Measurements from ENCODE around the gene ABCB11. TPM values are rescaled to one million over a fixed set of nuclear protein-coding genes. Genes with fewer than 3 reads are reported as not detected.
"Not testable (repeated sequence)": the region's sequence is repeated elsewhere in the genome, so short reads cannot be mapped to it uniquely, and the experiment has no call there.

ABCB11 gene
- polyA plus RNA-seq, 2 donors = 0.01 to 0.04 TPM

DNA sequence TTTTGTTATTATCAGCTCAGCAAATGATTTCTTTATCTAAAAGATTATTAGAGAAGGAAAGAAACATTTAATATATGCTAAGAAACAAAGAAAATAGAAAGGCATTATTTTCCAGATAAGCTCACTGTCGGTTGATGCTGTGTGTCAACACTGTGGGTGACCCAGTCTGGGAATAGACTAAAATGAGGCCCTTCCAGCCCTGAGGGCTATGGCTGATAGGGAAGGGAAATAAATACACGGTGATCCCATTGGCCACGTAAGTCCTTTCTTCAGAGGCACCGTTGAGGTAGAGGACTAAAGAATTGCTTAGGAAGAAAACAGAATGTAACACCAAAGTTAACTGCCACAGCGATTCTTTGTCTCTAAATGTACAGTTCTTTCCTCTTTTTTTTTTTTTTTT is 1.8 kb downstream of the ABCB11 start:
- Histone ChIP-seq H3K4me1 (ENCODE audit: control insufficient read depth in 2 of 2, insufficient read depth in 2 of 2, low read length in 1 of 2) (no peaks in the 10 kb centered on the region), H3K4me3 (ENCODE audit: low read depth in 1 of 2, low read length in 2 of 2) (no peak overlapping the region), H3K9me3 (ENCODE audit: control insufficient read depth in 2 of 2, insufficient read depth in 1 of 2, low read depth in 1 of 2, low read length in 1 of 2) (no peaks in the 10 kb centered on the region), H3K27me3 (ENCODE audit: control insufficient read depth in 1 of 2, insufficient read depth in 2 of 2, low read length in 2 of 2) (no peaks in the 10 kb centered on the region), H3K27ac (ENCODE audit: low read depth in 2 of 2, low read length in 1 of 2) (no peak overlapping the region), H3K36me3 (ENCODE audit: control insufficient read depth in 2 of 2, insufficient read depth in 2 of 2, low read length in 1 of 2) (no peaks in the 10 kb centered on the region)
- WGBS, 2 donors = 79 to 81% methylated on average over 5 of the region's 5 CpGs

DNA sequence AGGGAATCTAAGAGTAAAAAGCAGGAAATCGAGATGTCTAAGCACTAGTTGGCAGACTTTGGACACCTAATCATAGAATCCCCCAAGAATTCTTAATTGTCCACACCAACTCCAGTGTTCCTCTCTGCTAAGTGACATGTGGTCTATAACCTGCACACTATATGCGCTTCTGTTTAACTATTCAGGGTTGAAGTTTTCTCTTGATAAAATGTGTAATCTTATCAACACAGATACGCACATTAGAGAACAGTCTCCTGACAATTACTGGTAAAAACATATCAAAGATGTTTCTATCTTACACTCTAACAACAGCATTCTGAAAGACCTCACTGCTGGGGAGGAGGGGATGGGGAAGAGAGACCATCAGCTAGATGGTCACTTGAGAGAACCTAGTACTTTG is 3.9 kb downstream of the ABCB11 start:
- 85 to 87% methylated on average over 3 of the region's 3 CpGs for WGBS, 2 donors
- no peaks in the 10 kb centered on the region for H3K36me3 ChIP-seq (ENCODE audit: control insufficient read depth in 2 of 2, insufficient read depth in 2 of 2, low read length in 1 of 2)
- no peaks in the 10 kb centered on the region for H3K4me1 ChIP-seq (ENCODE audit: control insufficient read depth in 2 of 2, insufficient read depth in 2 of 2, low read length in 1 of 2)
- H3K4me3 ChIP-seq (ENCODE audit: low read depth in 1 of 2, low read length in 2 of 2) = no peak overlapping the region
- no peaks in the 10 kb centered on the region for H3K27me3 ChIP-seq (ENCODE audit: control insufficient read depth in 1 of 2, insufficient read depth in 2 of 2, low read length in 2 of 2)
- H3K9me3 ChIP-seq (ENCODE audit: control insufficient read depth in 2 of 2, insufficient read depth in 1 of 2, low read depth in 1 of 2, low read length in 1 of 2) = no peaks in the 10 kb centered on the region
- H3K27ac ChIP-seq (ENCODE audit: low read depth in 2 of 2, low read length in 1 of 2) = no peak overlapping the region

DNA sequence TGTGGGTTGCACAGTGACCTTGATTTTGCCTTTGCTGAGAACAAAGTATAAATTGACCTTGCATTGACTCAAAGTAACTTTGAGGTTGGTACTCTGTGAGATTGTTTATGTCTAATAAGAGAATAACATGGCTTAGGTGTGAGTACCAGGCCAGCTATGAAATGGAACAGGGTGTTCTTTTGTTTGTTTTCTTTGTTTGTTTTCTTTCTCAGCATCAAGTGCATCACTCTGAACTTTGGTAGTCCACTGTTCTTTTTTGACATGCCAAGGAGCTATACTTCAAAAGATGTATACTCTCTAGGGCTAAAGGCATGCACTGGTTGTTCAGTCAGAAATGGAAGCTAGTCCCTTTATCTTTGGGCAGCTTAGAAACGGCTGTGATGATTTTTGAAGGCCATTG is 5.1 kb downstream of the ABCB11 start:
- Histone ChIP-seq H3K9me3 (ENCODE audit: control insufficient read depth in 2 of 2, insufficient read depth in 1 of 2, low read depth in 1 of 2, low read length in 1 of 2) (no peaks in the 10 kb centered on the region), H3K27ac (ENCODE audit: low read depth in 2 of 2, low read length in 1 of 2) (no peak overlapping the region), H3K4me3 (ENCODE audit: low read depth in 1 of 2, low read length in 2 of 2) (no peak overlapping the region), H3K4me1 (ENCODE audit: control insufficient read depth in 2 of 2, insufficient read depth in 2 of 2, low read length in 1 of 2) (no peaks in the 10 kb centered on the region), H3K36me3 (ENCODE audit: control insufficient read depth in 2 of 2, insufficient read depth in 2 of 2, low read length in 1 of 2) (no peaks in the 10 kb centered on the region), H3K27me3 (ENCODE audit: control insufficient read depth in 1 of 2, insufficient read depth in 2 of 2, low read length in 2 of 2) (no peaks in the 10 kb centered on the region)
- 48 to 64% methylated on average over 1 of the region's 1 CpG for WGBS, 2 donors

DNA sequence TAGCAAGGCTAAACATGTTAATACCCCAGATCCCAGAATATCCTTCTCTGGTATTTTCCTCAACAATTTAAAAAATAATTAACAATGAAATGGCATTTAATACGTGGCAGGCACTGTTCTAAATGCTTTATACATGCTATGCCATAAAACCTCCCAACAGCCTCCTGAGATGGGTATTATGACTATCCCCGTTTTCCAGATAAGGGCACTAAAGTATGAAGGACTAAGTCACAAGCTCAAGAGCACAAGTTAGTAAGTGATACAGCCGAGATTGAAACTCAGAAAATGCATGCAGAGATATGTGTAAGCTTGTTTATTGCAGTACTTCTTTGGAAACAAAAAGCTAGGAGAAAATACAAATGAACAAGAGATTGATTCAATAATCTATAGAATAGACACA is 8.0 kb downstream of the ABCB11 start:
- no peaks in the 10 kb centered on the region for H3K36me3 ChIP-seq (ENCODE audit: control insufficient read depth in 2 of 2, insufficient read depth in 2 of 2, low read length in 1 of 2)
- H3K9me3 ChIP-seq (ENCODE audit: control insufficient read depth in 2 of 2, insufficient read depth in 1 of 2, low read depth in 1 of 2, low read length in 1 of 2) = no peaks in the 10 kb centered on the region
- H3K27me3 ChIP-seq (ENCODE audit: control insufficient read depth in 1 of 2, insufficient read depth in 2 of 2, low read length in 2 of 2) = no peaks in the 10 kb centered on the region
- WGBS, 2 donors = 64 to 66% methylated on average over 3 of the region's 3 CpGs
- H3K27ac ChIP-seq (ENCODE audit: low read depth in 2 of 2, low read length in 1 of 2) = no peak overlapping the region
- no peak overlapping the region for H3K4me3 ChIP-seq (ENCODE audit: low read depth in 1 of 2, low read length in 2 of 2)
- no peaks in the 10 kb centered on the region for H3K4me1 ChIP-seq (ENCODE audit: control insufficient read depth in 2 of 2, insufficient read depth in 2 of 2, low read length in 1 of 2)

DNA sequence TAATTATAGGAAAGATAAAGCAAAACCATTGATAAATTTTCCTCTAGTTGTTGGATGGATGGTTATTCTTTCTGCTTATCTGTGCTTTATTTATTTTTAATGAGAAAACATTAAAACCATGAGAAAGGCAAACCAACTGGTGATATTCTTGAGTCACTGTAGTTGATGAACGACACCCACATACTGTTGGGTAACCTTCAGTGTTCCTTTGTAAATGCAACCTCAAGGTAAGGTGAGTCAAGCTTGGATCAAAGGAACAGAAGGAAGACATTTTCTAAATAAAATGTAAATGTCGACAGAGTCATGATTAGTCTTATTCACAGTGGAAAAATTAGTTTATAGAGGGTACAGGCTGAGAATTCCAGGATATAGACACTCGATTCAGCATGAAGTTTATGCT is 12.7 kb downstream of the ABCB11 start:
- H3K36me3 ChIP-seq (ENCODE audit: control insufficient read depth in 2 of 2, insufficient read depth in 2 of 2, low read length in 1 of 2) = no peaks in the 10 kb centered on the region
- no peaks in the 10 kb centered on the region for H3K4me1 ChIP-seq (ENCODE audit: control insufficient read depth in 2 of 2, insufficient read depth in 2 of 2, low read length in 1 of 2)
- 56 to 58% methylated on average over 3 of the region's 3 CpGs for WGBS, 2 donors
- no peak overlapping the region for H3K4me3 ChIP-seq (ENCODE audit: low read depth in 1 of 2, low read length in 2 of 2)
- H3K27ac ChIP-seq (ENCODE audit: low read depth in 2 of 2, low read length in 1 of 2) = no peak overlapping the region
- no peaks in the 10 kb centered on the region for H3K9me3 ChIP-seq (ENCODE audit: control insufficient read depth in 2 of 2, insufficient read depth in 1 of 2, low read depth in 1 of 2, low read length in 1 of 2)
- peaks cover 0 to 3% of the 10 kb centered on the region in 2 donors for H3K27me3 ChIP-seq (ENCODE audit: control insufficient read depth in 1 of 2, insufficient read depth in 2 of 2, low read length in 2 of 2)

DNA sequence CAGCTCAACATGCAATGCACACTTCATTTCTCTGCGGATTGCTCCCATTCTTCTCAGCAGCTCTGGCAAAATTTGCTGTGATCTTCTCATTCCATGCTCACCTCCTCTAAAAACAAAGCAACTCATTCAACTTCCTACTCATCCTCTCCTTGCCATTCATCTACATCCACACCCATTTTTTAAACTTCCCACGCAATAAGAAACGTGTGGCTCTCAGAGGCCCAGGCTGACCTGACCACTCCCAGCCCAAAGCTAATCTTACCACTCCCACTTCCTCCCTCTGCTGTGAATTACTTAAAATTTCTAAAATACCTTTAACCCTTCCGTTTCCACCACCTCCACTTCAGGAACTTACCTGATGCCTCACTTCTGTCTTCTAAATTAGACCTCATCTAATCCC is 15.2 kb downstream of the ABCB11 start:
- H3K4me1 ChIP-seq (ENCODE audit: control insufficient read depth in 2 of 2, insufficient read depth in 2 of 2, low read length in 1 of 2) = no peaks in the 10 kb centered on the region
- 58 to 59% methylated on average over 4 of the region's 4 CpGs for WGBS, 2 donors
- H3K9me3 ChIP-seq (ENCODE audit: control insufficient read depth in 2 of 2, insufficient read depth in 1 of 2, low read depth in 1 of 2, low read length in 1 of 2) = no peaks in the 10 kb centered on the region
- no peak overlapping the region for H3K4me3 ChIP-seq (ENCODE audit: low read depth in 1 of 2, low read length in 2 of 2)
- peak overlapping the region in 1 of 2 donors; percentile 10 for H3K27ac ChIP-seq (ENCODE audit: low read depth in 2 of 2, low read length in 1 of 2)
- H3K36me3 ChIP-seq (ENCODE audit: control insufficient read depth in 2 of 2, insufficient read depth in 2 of 2, low read length in 1 of 2) = no peaks in the 10 kb centered on the region
- peaks cover 0 to 3% of the 10 kb centered on the region in 2 donors for H3K27me3 ChIP-seq (ENCODE audit: control insufficient read depth in 1 of 2, insufficient read depth in 2 of 2, low read length in 2 of 2)

DNA sequence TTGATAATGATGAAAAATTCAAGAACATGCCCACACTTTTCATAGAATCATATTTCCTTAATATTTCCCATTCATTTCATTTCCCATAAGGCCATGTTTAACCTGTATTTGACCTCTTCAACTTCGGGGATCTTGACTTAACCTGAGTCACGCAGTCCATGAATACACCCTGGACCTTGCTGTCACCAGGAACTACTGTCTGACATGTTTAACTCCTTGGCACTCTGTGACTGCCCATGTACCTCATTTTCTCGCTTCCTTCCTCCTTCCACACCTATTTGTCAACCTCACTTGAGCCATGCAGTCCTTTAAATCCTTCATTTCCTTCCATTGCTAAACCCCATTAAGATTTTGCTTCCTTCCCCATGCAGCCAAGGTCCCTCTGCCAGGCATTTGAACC is 16.3 kb downstream of the ABCB11 start:
- H3K36me3 ChIP-seq (ENCODE audit: control insufficient read depth in 2 of 2, insufficient read depth in 2 of 2, low read length in 1 of 2) = no peaks in the 10 kb centered on the region
- 65 to 71% methylated on average over 3 of the region's 3 CpGs for WGBS, 2 donors
- peaks cover 0 to 3% of the 10 kb centered on the region in 2 donors for H3K27me3 ChIP-seq (ENCODE audit: control insufficient read depth in 1 of 2, insufficient read depth in 2 of 2, low read length in 2 of 2)
- H3K4me3 ChIP-seq (ENCODE audit: low read depth in 1 of 2, low read length in 2 of 2) = no peak overlapping the region
- no peaks in the 10 kb centered on the region for H3K4me1 ChIP-seq (ENCODE audit: control insufficient read depth in 2 of 2, insufficient read depth in 2 of 2, low read length in 1 of 2)
- peak overlapping the region; percentile 31 to 78 for H3K27ac ChIP-seq (ENCODE audit: low read depth in 2 of 2, low read length in 1 of 2)
- no peaks in the 10 kb centered on the region for H3K9me3 ChIP-seq (ENCODE audit: control insufficient read depth in 2 of 2, insufficient read depth in 1 of 2, low read depth in 1 of 2, low read length in 1 of 2)

DNA sequence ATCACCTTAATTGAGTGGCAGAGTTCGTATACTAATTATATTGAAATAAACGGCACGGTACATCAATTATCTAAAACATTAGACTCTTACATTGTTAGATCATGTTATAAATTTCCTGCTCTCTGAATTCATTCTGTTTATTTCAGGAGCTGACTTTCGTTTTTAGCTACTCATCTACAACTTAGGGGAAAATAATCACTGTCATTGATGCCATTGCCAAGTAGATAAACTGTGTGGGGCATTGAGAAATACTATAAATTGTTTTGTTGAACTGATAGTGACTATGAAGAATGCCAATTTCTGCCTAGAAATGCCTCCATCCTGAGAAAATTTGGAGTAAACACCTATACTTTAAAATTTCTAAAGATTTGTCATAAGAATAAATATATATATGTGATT is 17.5 kb downstream of the ABCB11 start:
- 68 to 73% methylated on average over 4 of the region's 4 CpGs for WGBS, 2 donors
- H3K27ac ChIP-seq (ENCODE audit: low read depth in 2 of 2, low read length in 1 of 2) = no peak overlapping the region

DNA sequence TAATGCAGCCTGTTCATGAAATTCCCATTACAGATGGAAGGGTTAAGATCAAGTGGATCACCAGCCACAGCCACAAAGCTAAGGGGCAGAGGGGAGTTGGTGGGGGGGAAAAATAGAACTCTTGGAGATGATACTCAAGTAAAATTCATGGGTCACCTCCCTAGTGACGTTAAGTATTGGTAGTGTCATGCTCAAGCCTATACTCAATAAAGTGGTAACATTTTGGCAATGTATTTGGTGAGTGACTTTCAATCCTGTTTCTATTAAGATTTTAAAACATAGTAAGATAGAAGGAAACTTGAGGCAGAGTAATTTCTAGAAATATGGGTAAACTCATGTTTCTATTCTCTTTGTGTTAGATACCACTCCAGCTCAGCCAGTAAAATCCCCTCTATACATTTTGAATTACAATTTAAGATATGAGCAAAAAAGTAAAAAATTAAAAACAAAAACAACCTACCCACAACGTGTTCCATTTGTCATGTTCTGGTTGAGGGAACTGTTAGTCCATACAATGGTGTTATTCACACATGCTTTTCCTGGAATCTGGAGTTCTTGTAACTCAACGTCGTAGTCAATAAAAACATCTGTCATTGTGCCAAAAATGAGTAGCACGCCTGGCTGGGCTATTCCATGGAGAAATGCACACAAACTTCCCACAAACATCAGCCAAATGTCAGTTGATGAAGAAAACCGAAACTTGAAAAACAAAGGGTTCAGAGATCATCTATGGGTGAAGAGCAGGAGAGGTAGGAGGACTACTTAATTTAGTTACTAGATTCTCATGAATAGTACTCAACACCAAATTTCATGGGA is 18.1 kb downstream of the ABCB11 start:
- H3K4me3 ChIP-seq (ENCODE audit: low read depth in 1 of 2, low read length in 2 of 2) = no peak overlapping the region
- peaks cover 0 to 3% of the 10 kb centered on the region in 2 donors for H3K27me3 ChIP-seq (ENCODE audit: control insufficient read depth in 1 of 2, insufficient read depth in 2 of 2, low read length in 2 of 2)
- H3K4me1 ChIP-seq (ENCODE audit: control insufficient read depth in 2 of 2, insufficient read depth in 2 of 2, low read length in 1 of 2) = no peaks in the 10 kb centered on the region
- no peaks in the 10 kb centered on the region for H3K9me3 ChIP-seq (ENCODE audit: control insufficient read depth in 2 of 2, insufficient read depth in 1 of 2, low read depth in 1 of 2, low read length in 1 of 2)
- 47 to 62% methylated on average over 6 of the region's 6 CpGs for WGBS, 2 donors
- peak overlapping the region in 1 of 2 donors; percentile 22 for H3K27ac ChIP-seq (ENCODE audit: low read depth in 2 of 2, low read length in 1 of 2)
- no peaks in the 10 kb centered on the region for H3K36me3 ChIP-seq (ENCODE audit: control insufficient read depth in 2 of 2, insufficient read depth in 2 of 2, low read length in 1 of 2)

More for the DNA sequence above, 17.5 kb downstream of the ABCB11 start:
- no peaks in the 10 kb centered on the region for H3K4me1 ChIP-seq (ENCODE audit: control insufficient read depth in 2 of 2, insufficient read depth in 2 of 2, low read length in 1 of 2)
- peaks cover 0 to 3% of the 10 kb centered on the region in 2 donors for H3K27me3 ChIP-seq (ENCODE audit: control insufficient read depth in 1 of 2, insufficient read depth in 2 of 2, low read length in 2 of 2)
- no peak overlapping the region for H3K4me3 ChIP-seq (ENCODE audit: low read depth in 1 of 2, low read length in 2 of 2)
- no peaks in the 10 kb centered on the region for H3K36me3 ChIP-seq (ENCODE audit: control insufficient read depth in 2 of 2, insufficient read depth in 2 of 2, low read length in 1 of 2)
- H3K9me3 ChIP-seq (ENCODE audit: control insufficient read depth in 2 of 2, insufficient read depth in 1 of 2, low read depth in 1 of 2, low read length in 1 of 2) = no peaks in the 10 kb centered on the region

DNA sequence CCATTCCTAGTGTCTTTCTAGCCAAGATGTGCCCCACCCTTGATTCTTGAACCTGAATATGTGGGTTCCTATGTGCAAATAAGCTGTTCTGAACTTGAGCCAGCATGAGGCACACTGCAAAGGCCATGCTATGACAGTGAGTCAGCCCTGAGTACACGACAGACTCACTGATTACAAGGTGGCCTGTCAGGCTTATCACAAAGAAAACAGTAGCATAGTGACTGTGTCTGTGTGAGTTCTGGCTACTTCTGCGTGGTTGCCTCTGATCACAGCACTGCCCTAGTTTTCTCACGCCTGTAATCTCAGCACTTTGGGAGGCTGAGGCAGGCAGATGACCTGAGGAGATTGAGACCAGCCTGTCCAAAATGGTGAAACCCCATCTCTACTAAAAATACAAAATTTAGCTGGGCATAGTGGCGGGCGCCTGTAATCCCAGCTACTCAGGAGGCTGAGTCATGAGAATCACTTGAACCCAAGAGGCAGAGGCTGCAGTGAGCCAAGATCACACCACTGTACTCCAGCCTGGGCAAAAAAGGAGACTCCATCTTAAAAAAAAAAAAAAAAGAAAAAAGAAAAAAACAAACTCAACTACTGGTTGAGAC is 18.8 kb downstream of the ABCB11 start:
- not testable (repeated sequence) for H3K36me3 ChIP-seq (ENCODE audit: control insufficient read depth in 2 of 2, insufficient read depth in 2 of 2, low read length in 1 of 2); H3K4me1 ChIP-seq (ENCODE audit: control insufficient read depth in 2 of 2, insufficient read depth in 2 of 2, low read length in 1 of 2); H3K9me3 ChIP-seq (ENCODE audit: control insufficient read depth in 2 of 2, insufficient read depth in 1 of 2, low read depth in 1 of 2, low read length in 1 of 2); H3K4me3 ChIP-seq (ENCODE audit: low read depth in 1 of 2, low read length in 2 of 2); H3K27me3 ChIP-seq (ENCODE audit: control insufficient read depth in 1 of 2, insufficient read depth in 2 of 2, low read length in 2 of 2)
- 45 to 47% methylated on average over 5 of the region's 5 CpGs for WGBS, 2 donors
- H3K27ac ChIP-seq (ENCODE audit: low read depth in 2 of 2, low read length in 1 of 2) = peak overlapping the region; percentile 32 to 54

Measured in esophagus (tissue), 2 donors.